Measurements from ENCODE around the gene TJP3.

The TJP3 gene

DNA sequence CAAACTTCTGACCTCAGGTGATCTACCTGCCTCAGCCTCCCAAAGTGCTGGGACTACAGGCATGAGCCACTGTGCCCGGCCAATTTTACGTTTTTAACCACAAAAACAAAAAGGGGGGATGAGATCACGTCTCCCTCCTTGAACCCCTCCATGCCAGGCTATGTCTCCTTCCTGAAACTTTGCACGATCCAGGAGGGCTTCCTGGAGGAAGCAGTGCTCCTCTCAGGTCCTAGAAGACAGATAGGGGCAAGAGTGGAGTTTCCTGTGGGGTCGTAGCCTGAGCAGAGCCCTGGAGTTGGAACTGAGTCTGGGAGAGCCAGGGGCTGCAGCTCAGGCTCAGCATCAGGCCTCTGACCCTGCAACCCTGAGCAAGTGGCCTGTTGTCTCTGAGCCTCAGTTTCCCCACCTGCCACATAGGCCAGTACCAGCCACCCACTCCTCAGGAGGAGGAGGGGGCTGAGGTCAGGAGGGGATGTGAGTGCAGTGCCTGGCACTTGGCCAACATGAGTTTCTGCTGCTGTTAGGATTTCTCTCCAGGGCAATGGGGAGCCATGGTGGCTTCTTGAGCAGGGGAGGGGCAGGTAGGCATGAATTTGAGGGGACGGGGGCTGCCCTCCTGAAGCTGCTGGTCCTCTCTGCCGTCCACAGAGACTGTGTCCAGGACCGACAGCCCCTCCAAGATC, 37.3 kb downstream of the TJP3 start:
- DNase-seq (ENCODE audit: low read depth), result no peak
- H3K4me3 ChIP-seq (ENCODE audit: control insufficient read depth, low read depth, low read length), result no peak overlapping the region
- TF ChIP-seq, protein P1, sequence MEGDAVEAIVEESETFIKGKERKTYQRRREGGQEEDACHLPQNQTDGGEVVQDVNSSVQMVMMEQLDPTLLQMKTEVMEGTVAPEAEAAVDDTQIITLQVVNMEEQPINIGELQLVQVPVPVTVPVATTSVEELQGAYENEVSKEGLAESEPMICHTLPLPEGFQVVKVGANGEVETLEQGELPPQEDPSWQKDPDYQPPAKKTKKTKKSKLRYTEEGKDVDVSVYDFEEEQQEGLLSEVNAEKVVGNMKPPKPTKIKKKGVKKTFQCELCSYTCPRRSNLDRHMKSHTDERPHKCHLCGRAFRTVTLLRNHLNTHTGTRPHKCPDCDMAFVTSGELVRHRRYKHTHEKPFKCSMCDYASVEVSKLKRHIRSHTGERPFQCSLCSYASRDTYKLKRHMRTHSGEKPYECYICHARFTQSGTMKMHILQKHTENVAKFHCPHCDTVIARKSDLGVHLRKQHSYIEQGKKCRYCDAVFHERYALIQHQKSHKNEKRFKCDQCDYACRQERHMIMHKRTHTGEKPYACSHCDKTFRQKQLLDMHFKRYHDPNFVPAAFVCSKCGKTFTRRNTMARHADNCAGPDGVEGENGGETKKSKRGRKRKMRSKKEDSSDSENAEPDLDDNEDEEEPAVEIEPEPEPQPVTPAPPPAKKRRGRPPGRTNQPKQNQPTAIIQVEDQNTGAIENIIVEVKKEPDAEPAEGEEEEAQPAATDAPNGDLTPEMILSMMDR (conservative IDR thresholded peaks at IDR 0.05; ENCODE audit: control insufficient read depth, insufficient read depth, low read depth, low read length), result no peak

DNA sequence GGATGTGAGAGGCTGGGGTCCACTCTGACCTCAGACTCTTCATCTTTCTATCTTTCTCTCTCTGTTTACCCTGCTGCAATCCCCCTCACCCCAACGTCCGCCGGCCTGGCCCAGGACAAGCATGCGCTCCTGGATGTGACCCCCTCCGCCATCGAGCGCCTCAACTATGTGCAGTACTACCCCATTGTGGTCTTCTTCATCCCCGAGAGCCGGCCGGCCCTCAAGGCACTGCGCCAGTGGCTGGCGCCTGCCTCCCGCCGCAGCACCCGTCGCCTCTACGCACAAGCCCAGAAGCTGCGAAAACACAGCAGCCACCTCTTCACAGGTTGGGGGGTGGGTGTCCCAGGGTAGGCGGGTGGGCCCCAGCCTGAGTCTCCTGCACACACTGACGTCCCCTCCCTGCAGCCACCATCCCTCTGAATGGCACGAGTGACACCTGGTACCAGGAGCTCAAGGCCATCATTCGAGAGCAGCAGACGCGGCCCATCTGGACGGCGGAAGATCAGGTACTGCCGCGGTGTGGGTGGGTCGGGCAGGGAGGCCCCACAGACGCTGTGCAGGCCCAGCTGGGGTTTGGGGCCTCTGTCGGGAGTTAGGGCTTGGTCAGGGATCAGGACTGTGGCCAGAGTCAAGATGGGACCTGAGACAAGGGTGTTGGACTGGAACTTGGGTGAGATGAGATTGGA, 38.3 kb downstream of the TJP3 start:
- no peak overlapping the region for H3K4me3 ChIP-seq (ENCODE audit: control insufficient read depth, low read depth, low read length)
- TF ChIP-seq, protein P1 (conservative IDR thresholded peaks at IDR 0.05; ENCODE audit: control insufficient read depth, insufficient read depth, low read depth, low read length), result no peak
- no peak for DNase-seq (ENCODE audit: low read depth)

DNA sequence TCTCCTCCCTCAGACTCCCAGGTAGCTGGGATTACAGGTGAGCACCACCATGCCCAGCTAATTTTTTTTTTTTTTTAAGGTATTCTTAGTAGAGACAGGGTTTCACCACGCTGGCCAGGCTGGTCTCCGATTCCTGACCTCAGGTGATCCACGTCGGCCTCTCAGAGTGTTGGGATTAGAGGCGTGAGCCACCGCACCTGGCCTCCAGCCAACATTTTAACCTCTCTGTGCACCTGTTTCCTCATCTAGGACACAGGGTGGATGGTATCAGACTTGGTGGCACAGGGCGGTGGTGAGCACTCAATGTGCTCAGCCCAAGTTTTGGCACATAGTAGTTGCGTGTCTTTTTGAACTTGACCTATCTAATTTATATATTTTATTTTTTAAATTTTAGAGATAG, 40.8 kb downstream of the TJP3 start:
- TF ChIP-seq, protein P1 (conservative IDR thresholded peaks at IDR 0.05; ENCODE audit: control insufficient read depth, insufficient read depth, low read depth, low read length), result no peak

DNA sequence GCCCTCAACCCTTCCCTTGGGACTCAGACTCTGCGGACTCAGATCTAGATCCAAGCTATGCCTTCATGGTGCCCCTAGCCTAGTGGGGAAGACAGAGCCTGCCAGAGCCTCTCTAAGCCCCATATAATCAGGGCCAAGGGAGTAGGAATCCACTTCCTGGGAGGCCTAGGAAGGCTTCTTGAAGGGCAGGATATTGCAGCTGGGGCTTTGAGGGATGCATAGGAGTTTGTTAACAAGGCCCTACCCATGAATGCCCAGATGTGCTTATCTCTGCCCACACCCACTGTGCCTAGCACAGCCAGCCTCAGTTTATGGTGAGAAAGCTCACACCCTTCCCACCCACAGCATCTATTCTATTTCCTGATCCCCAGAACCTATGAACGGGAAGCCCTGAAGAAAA, 42.0 kb downstream of the TJP3 start:
- TF ChIP-seq, protein P1 (conservative IDR thresholded peaks at IDR 0.05; ENCODE audit: control insufficient read depth, insufficient read depth, low read depth, low read length), result no peak
- no peak for DNase-seq (ENCODE audit: low read depth)
- no peak overlapping the region for H3K4me3 ChIP-seq (ENCODE audit: control insufficient read depth, low read depth, low read length)

More for the DNA sequence above, 40.8 kb downstream of the TJP3 start:
- no peak for DNase-seq (ENCODE audit: low read depth)
- no peak overlapping the region for H3K4me3 ChIP-seq (ENCODE audit: control insufficient read depth, low read depth, low read length)

DNA sequence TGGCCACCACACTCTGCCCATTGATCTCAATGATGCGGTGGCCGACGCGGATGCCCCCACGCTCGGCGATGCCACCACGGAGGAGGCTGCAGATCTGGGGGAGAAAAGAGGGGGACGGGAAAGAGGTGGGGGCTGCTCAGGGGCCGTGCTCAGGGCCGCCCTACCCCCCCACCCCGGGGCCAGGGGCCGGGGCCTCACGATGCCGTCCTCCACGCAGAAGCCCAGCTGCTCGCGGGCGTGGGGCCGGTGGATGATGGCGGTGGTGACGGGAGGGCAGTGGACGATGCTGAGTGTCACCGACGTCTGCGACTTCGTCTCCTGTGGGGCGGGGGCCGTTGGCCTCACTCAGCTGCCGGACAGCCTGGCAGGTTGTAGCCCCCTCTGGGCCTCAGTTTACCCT, 43.1 kb downstream of the TJP3 start:
- no peak overlapping the region for H3K4me3 ChIP-seq (ENCODE audit: control insufficient read depth, low read depth, low read length)
- TF ChIP-seq, protein P1 (conservative IDR thresholded peaks at IDR 0.05; ENCODE audit: control insufficient read depth, insufficient read depth, low read depth, low read length), result no peak
- no peak for DNase-seq (ENCODE audit: low read depth)

DNA sequence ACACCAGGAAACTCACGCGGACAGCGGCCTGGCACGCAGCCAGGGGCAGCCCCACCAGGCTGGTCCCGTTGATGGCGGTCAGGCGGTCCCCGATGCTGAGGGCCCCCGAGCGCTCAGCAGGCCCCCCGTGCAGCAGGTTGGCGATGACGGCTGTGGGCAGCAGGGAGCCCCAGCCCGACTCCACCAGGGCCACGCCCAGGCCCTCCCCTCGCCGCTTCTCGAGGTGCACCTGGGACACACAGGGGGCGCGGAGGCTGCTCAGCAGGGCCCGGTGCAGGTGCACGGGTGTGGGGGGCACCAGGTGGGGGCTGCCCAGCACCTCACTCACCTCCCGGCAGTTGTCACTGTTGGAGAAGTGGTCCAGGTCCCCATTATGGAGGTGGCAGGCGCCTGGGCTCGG, 44.3 kb downstream of the TJP3 start:
- no peak overlapping the region for H3K4me3 ChIP-seq (ENCODE audit: control insufficient read depth, low read depth, low read length)
- TF ChIP-seq, protein P1 (conservative IDR thresholded peaks at IDR 0.05; ENCODE audit: control insufficient read depth, insufficient read depth, low read depth, low read length), result no peak
- DNase-seq (ENCODE audit: low read depth), result no peak
